Loucy (cell line): ENCODE data around the gene COA4.

Experiments
- H2AFZ ChIP-seq: fragments of 200-600 bp; sonication (generic); 2 replicates; pipeline ENCODE4 v1.6.0; 2016; ENCODE audit warnings: antibody characterized with exemption, mild to moderate bottlenecking, low read length, moderate library complexity
- H3F3A ChIP-seq: fragments of 200-600 bp; 2 replicates; pipeline ENCODE4 v1.6.0; 2016; ENCODE audit warnings: antibody characterized with exemption, low read depth, mild to moderate bottlenecking
- H3K27me3 ChIP-seq: fragments of 200-600 bp; sonication (generic); 2 replicates; pipeline ENCODE4 v1.6.1; 2014; ENCODE audit warnings: low read length, mild to moderate bottlenecking; ENCODE audit not compliant: insufficient read depth, poor library complexity, severe bottlenecking
- H3K36me3 ChIP-seq: fragments of 200-600 bp; sonication (generic); 2 replicates; pipeline ENCODE4 v1.6.1; 2016; ENCODE audit warnings: low read length; ENCODE audit not compliant: insufficient read depth
- H3K4me1 ChIP-seq: fragments of 200-600 bp; sonication (generic); 2 replicates; pipeline ENCODE4 v1.5.1; 2014; ENCODE audit warnings: low read length, mild to moderate bottlenecking; ENCODE audit not compliant: insufficient read depth, poor library complexity, severe bottlenecking
- H3K4me2 ChIP-seq: fragments of 200-600 bp; sonication (generic); 2 replicates; pipeline ENCODE4 v1.6.0; 2014; ENCODE audit warnings: antibody characterized with exemption, low read length, low read depth, mild to moderate bottlenecking; ENCODE audit not compliant: poor library complexity, severe bottlenecking
- H3K4me3 ChIP-seq: fragments of 200-600 bp; sonication (generic); 2 replicates; pipeline ENCODE4 v1.5.1; 2014; ENCODE audit warnings: low read length, mild to moderate bottlenecking, mixed read lengths; ENCODE audit not compliant: poor library complexity, severe bottlenecking
- H3K79me2 ChIP-seq: fragments of 200-600 bp; sonication (generic); 2 replicates; pipeline ENCODE4 v1.6.1; 2014; ENCODE audit warnings: low read length; ENCODE audit not compliant: insufficient read depth
- H3K9ac ChIP-seq: fragments of 200-600 bp; sonication (generic); 2 replicates; pipeline ENCODE4 v1.6.0; 2014; ENCODE audit warnings: mild to moderate bottlenecking, low read depth, low read length, moderate library complexity; ENCODE audit not compliant: poor library complexity, severe bottlenecking
- H3K9me2 ChIP-seq: fragments of 200-600 bp; sonication (generic); replicated peaks from 2 replicates; pipeline ENCODE4 v1.6.1; 2016; ENCODE audit warnings: low read depth, low read length, mixed read lengths
- H3K9me3 ChIP-seq: fragments of 200-600 bp; sonication (generic); 2 replicates; pipeline ENCODE4 v1.6.1; 2014; ENCODE audit warnings: mild to moderate bottlenecking, antibody characterized with exemption, low read length, low read depth; ENCODE audit not compliant: insufficient read depth
- H4K20me1 ChIP-seq: fragments of 200-600 bp; sonication (generic); 2 replicates; pipeline ENCODE4 v1.6.0; 2014; ENCODE audit warnings: antibody characterized with exemption, low read length, mild to moderate bottlenecking; ENCODE audit not compliant: insufficient read depth, poor library complexity, severe bottlenecking
- EZH2phosphoT487 ChIP-seq: fragments of 200-600 bp; IDR thresholded peaks from 2 replicates; pipeline ENCODE4 v1.6.1; 2018; ENCODE audit warnings: antibody characterized with exemption, mild to moderate bottlenecking, moderate library complexity, borderline replicate concordance
- TF ChIP-seq, protein P1 (sequence below): fragments of 200-600 bp; sonication (generic); conservative IDR thresholded peaks from 2 replicates; pipeline ENCODE4 v1.5.1; 2014; ENCODE audit warnings: mild to moderate bottlenecking, antibody characterized with exemption, low read length

Gene COA4

GRCh38 chr11:73838443-73839122 is 38.1 kb downstream of the COA4 start:
- no peak overlapping the region for H3K4me2 ChIP-seq
- H3K4me3 ChIP-seq, result no peak overlapping the region
- TF ChIP-seq, protein P1, sequence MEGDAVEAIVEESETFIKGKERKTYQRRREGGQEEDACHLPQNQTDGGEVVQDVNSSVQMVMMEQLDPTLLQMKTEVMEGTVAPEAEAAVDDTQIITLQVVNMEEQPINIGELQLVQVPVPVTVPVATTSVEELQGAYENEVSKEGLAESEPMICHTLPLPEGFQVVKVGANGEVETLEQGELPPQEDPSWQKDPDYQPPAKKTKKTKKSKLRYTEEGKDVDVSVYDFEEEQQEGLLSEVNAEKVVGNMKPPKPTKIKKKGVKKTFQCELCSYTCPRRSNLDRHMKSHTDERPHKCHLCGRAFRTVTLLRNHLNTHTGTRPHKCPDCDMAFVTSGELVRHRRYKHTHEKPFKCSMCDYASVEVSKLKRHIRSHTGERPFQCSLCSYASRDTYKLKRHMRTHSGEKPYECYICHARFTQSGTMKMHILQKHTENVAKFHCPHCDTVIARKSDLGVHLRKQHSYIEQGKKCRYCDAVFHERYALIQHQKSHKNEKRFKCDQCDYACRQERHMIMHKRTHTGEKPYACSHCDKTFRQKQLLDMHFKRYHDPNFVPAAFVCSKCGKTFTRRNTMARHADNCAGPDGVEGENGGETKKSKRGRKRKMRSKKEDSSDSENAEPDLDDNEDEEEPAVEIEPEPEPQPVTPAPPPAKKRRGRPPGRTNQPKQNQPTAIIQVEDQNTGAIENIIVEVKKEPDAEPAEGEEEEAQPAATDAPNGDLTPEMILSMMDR, result no peak
- no peak for TF ChIP-seq EZH2phosphoT487
- no peak overlapping the region for H2AFZ ChIP-seq
- no peaks in the 10 kb centered on the region for H4K20me1 ChIP-seq
- no peaks in the 10 kb centered on the region for H3K79me2 ChIP-seq
- H3K9me3 ChIP-seq, result no peaks in the 10 kb centered on the region
- H3K4me1 ChIP-seq, result no peaks in the 10 kb centered on the region
- no peaks in the 10 kb centered on the region for H3F3A ChIP-seq
- H3K27me3 ChIP-seq, result no peaks in the 10 kb centered on the region
- H3K36me3 ChIP-seq, result peaks cover 14% of the 10 kb centered on the region; the same call in 1 of the 2 replicates
- no peak overlapping the region for H3K9ac ChIP-seq
- no peaks in the 10 kb centered on the region for H3K9me2 ChIP-seq

DNA sequence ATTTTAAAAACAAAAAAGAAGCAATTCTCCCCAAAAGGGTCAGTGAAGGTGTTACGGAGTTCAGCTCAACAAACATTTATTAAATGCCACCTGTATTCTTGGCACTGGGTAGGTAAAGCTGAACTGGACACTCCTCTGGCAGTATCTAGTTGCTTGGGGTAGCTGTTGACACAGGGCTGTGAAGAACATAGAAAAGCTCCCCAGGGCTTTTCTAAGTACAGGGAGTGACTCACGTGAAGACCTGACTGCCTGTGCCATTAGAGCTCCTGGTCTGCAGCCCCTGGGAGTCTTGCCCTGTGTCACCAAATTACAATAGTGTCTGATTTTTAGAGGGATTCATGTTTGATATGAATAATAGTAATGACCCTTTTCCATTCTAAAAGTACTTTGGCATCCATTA is 43.6 kb downstream of the COA4 start:
- Histone ChIP-seq H3K9me3 (no peaks in the 10 kb centered on the region), H2AFZ (no peak overlapping the region), H3K27me3 (no peaks in the 10 kb centered on the region), H3K4me2 (no peak overlapping the region), H3K9me2 (no peaks in the 10 kb centered on the region), H4K20me1 (no peaks in the 10 kb centered on the region), H3K4me1 (no peaks in the 10 kb centered on the region), H3F3A (no peaks in the 10 kb centered on the region), H3K36me3 (peaks cover 23% of the 10 kb centered on the region; the same call in 1 of the 2 replicates), H3K79me2 (no peaks in the 10 kb centered on the region), H3K9ac (no peak overlapping the region), H3K4me3 (no peak overlapping the region)
- no peak for TF ChIP-seq EZH2phosphoT487

DNA sequence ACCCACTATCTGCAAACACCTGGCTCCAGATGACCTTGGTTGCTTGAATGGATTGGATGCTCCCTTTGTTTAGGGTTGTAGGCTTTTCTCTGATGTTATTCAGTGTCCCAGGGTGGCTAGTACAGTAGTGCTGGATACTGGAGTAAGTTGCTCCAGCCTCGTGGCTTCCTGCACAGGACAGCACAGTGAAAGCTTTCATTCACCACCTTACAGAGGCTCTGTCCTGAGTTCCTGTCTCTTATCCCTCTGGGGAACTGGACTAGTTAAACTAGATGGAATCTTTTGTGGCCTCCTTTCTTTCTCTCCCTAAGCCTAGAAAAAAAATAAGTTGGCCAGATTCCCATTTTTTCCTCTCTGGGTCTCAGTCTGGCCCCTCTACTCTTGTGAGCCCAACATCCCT is 46.4 kb downstream of the COA4 start:
- no peaks in the 10 kb centered on the region for H3K4me1 ChIP-seq
- H3K4me3 ChIP-seq, result no peak overlapping the region
- H3K9ac ChIP-seq, result no peak overlapping the region
- TF ChIP-seq EZH2phosphoT487, result no peak
- TF ChIP-seq, protein P1, result no peak
- no peaks in the 10 kb centered on the region for H3K9me2 ChIP-seq
- H3K27me3 ChIP-seq, result no peaks in the 10 kb centered on the region
- H3K4me2 ChIP-seq, result no peak overlapping the region
- H2AFZ ChIP-seq, result no peak overlapping the region
- peaks cover 26% of the 10 kb centered on the region; the same call in 1 of the 2 replicates for H3K36me3 ChIP-seq
- no peaks in the 10 kb centered on the region for H3F3A ChIP-seq
- H3K9me3 ChIP-seq, result no peaks in the 10 kb centered on the region
- H4K20me1 ChIP-seq, result no peaks in the 10 kb centered on the region
- H3K79me2 ChIP-seq, result no peaks in the 10 kb centered on the region
